GF-D8 (cell line): ENCODE measurements around the gene SPINT3.
"Not testable (repeated sequence)": the region's sequence is repeated elsewhere in the genome, so short reads cannot be mapped to it uniquely, and the experiment has no call there.

ENCODE experiments used
- DNase-seq: peaks from one replicate; lab custom pipeline; 2025; lab: John Stamatoyannopoulos, UW

Gene SPINT3

GRCh38 chr20:45502561-45502960, 12.9 kb downstream of the SPINT3 start:
- DNase-seq, result no peak

GRCh38 chr20:45501600-45501999, 13.8 kb downstream of the SPINT3 start:
- no peak for DNase-seq

GRCh38 chr20:45500022-45500421, 15.4 kb downstream of the SPINT3 start:
- DNase-seq, result no peak

- DNase-seq, result no peak
These were observed 17.4 kb downstream of the SPINT3 start for GRCh38 chr20:45497971-45498494.

- no peak for DNase-seq
These were observed 19.3 kb downstream of the SPINT3 start for GRCh38 chr20:45496166-45496565.

- DNase-seq, result no peak
These were observed 19.9 kb downstream of the SPINT3 start for GRCh38 chr20:45495501-45495941.

GRCh38 chr20:45489083-45489531, 26.3 kb downstream of the SPINT3 start:
- no peak for DNase-seq

GRCh38 chr20:45487231-45487635, 28.2 kb downstream of the SPINT3 start:
- no peak for DNase-seq

- no peak for DNase-seq
These were observed 30.0 kb downstream of the SPINT3 start for GRCh38 chr20:45485388-45485787.

- no peak for DNase-seq
These were observed 30.7 kb downstream of the SPINT3 start for GRCh38 chr20:45484676-45485075.

GRCh38 chr20:45479822-45480221, 35.6 kb downstream of the SPINT3 start:
- no peak for DNase-seq

- not testable (repeated sequence) for DNase-seq
These were observed 37.8 kb downstream of the SPINT3 start for GRCh38 chr20:45477530-45478148.

GRCh38 chr20:45472286-45472685, 43.1 kb downstream of the SPINT3 start:
- not testable (repeated sequence) for DNase-seq

GRCh38 chr20:45470937-45471336, 44.5 kb downstream of the SPINT3 start:
- no peak for DNase-seq

- DNase-seq, result no peak
These were observed 45.0 kb downstream of the SPINT3 start for GRCh38 chr20:45470262-45470931.

- DNase-seq, result no peak
These were observed 45.8 kb downstream of the SPINT3 start, which contains the start of gene WFDC2 for GRCh38 chr20:45469336-45470261. WFDC2 (plus strand) TSS chr20:45469753; CDS start chr20:45469782, 29 bp downstream.

- DNase-seq, result no peak
These were observed 47.6 kb downstream of the SPINT3 start for GRCh38 chr20:45467861-45468260.

GRCh38 chr20:45467172-45467571, 48.2 kb downstream of the SPINT3 start:
- no peak for DNase-seq

- DNase-seq, result no peak
These were observed 49.7 kb downstream of the SPINT3 start for GRCh38 chr20:45465491-45466266.

- no peak for DNase-seq
These were observed 51.7 kb downstream of the SPINT3 start for GRCh38 chr20:45463709-45464108.

- DNase-seq, result no peak
These were observed 52.5 kb downstream of the SPINT3 start for GRCh38 chr20:45462711-45463509.
